Vagina (tissue), 2 donors: ENCODE measurements around the gene ARMC9.

Source experiments
- CTCF ChIP-seq, 3 experiments: fragments of 450-650 bp in 2 of 3; fragments of 200-600 bp in 1 of 3; sonication (generic) in 1 of 3; IDR thresholded peaks; one replicate each; pipeline ENCODE4 v1.5.1; 2017 to 2019; ENCODE audit warnings: antibody characterized with exemption in 3 of 3, mild to moderate bottlenecking in 2 of 3, moderate library complexity in 2 of 3
- POLR2AphosphoS5 ChIP-seq, 2 donors: sonication (generic); formaldehyde crosslinking; IDR thresholded peaks; one replicate each; pipeline ENCODE4 v1.9.0; 2017; ENCODE audit warnings: antibody characterized with exemption in 2 of 2, mild to moderate bottlenecking in 2 of 2, low read depth in 1 of 2; ENCODE audit not compliant: insufficient read depth in 1 of 2

- TF ChIP-seq CTCF (IDR thresholded peaks at IDR 0.05) (no peak), POLR2AphosphoS5 (IDR thresholded peaks at IDR 0.05; ENCODE audit: insufficient read depth in 1 of 2, low read depth in 1 of 2) (no peak)
Measured at GRCh38 chr2:231334179-231334930, 135.9 kb downstream of the ARMC9 start.
